GM12865 (cell line): Measurements from ENCODE around the gene POM121L2.

Experiments
- DNase-seq: peaks from one replicate; pipeline ENCODE4 v3.0.0; 2010; ENCODE audit warnings: low read depth
- H3K4me3 ChIP-seq: 2 replicates; pipeline ENCODE4 v1.5.1; 2011; ENCODE audit warnings: mild to moderate bottlenecking, low read depth, low read length, control low read depth
- TF ChIP-seq, protein P1 (sequence below): IDR thresholded peaks from 2 replicates; pipeline ENCODE4 v1.5.1; 2011; ENCODE audit warnings: low read length, control low read depth, low read depth, inconsistent platforms; ENCODE audit not compliant: insufficient read depth; ENCODE audit errors: missing control alignments

Gene POM121L2

DNA sequence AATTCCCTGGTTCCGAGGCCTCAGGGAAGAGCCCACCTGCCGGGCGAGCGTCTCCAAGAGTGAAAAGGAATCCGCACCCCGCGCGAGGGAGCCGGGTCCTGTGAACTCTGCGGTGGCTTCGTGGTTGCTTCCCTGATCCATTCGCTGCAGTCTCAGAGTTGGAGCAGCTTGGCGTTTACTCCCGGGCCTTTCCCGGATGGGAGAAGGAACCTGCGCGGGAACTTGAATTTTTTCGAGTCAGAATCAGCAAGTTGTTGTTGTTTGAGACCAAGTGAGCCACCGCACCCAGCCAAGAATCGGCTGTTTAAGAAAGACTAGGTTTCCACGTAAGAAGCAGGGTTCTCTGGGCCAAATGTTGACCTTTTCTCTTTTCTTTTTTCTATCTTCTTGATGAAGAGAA, 51.7 kb downstream of the POM121L2 start:
- no peak for DNase-seq
- TF ChIP-seq, protein P1, sequence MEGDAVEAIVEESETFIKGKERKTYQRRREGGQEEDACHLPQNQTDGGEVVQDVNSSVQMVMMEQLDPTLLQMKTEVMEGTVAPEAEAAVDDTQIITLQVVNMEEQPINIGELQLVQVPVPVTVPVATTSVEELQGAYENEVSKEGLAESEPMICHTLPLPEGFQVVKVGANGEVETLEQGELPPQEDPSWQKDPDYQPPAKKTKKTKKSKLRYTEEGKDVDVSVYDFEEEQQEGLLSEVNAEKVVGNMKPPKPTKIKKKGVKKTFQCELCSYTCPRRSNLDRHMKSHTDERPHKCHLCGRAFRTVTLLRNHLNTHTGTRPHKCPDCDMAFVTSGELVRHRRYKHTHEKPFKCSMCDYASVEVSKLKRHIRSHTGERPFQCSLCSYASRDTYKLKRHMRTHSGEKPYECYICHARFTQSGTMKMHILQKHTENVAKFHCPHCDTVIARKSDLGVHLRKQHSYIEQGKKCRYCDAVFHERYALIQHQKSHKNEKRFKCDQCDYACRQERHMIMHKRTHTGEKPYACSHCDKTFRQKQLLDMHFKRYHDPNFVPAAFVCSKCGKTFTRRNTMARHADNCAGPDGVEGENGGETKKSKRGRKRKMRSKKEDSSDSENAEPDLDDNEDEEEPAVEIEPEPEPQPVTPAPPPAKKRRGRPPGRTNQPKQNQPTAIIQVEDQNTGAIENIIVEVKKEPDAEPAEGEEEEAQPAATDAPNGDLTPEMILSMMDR: no peak
- no peak overlapping the region for H3K4me3 ChIP-seq
